ENCODE results near the gene CAPZA2.
"Not testable (repeated sequence)": the region's sequence is repeated elsewhere in the genome, so short reads cannot be mapped to it uniquely, and the experiment has no call there.

CAPZA2 gene

DNA sequence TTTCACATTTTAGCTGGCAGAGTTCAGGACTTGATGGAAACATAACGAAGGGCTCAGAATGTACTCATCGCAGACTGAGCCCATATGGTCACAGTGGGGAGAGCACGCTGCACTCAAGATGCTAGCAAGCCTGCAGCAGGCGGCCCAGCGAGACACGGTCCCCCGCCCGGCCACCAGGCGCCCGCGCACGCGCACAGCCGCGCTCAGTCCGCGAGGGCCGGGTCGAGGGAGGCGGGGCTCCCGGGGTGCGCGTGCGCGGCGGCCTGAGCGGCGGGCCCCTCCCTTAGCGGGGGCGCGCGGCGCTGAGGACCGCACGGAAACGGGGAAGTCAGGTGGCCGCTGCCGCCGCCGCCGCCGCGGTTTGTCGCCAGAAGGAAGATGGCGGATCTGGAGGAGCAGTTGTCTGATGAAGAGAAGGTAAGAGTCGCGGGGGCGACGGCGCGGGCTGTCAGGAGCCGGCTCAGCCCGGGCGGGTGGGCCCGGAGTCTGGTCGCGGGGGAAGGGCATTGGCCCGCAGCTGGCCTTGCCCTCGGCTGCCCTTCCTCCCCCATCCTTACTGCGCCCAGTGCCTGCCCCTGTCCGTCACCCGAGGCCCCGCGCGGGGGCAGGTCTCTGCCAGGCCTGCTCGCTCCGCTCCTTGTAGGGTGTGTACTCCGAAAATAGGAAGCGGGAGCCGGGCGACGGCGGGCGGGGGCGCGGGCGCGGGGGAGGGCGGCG lies at the start of gene CAPZA2:
TSS of gene CAPZA2 (plus strand) at position 354 of the 717 bp plus-strand sequence. CDS start at position 379, 25 bp downstream.
- peak; percentile 96 for DNase-seq

GRCh38 chr7:116812860-116813259 lies 49.5 kb upstream of the CAPZA2 start:
- DNase-seq, result no peak

- DNase-seq, result not testable (repeated sequence)
Observed at GRCh38 chr7:116813371-116813770, 49.0 kb upstream of the CAPZA2 start.

DNA sequence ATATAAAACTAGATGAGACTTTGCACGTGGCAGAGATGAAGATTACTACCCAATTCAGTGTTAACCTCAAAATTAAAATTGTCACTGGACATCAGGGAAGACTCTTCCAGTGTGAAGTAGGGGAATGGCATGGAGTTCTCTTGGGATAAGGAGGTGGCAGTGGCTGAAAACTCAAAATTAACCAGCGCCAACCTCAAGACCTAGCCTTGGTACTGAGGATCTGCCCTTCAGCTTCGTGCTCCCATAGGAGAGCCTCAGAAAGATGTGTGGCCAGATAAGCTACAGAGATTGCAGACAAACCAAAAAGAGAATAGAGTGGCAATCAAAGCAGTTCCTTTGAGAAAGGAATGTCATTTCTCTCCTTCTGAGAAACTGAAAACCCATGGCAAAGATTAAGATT lies 47.3 kb upstream of the CAPZA2 start:
- no peak for DNase-seq

DNA sequence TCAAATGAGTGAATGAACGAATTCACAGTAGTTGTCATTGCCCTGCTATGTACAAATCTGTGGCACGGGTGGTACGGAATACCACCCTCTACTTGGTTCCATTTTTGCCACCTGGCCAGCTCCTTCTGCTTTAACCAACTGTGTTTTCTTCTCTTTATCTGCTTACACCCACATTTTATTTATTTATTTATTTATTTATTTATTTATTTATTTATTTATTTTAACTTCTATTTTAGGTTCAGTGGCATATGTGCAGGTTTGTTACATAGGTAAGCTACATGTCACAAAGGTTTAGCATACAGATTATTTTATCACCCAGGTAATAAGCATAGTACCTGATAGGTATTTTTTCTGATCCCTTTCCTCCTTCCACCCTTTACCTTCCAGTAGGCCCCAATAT lies 42.2 kb upstream of the CAPZA2 start:
- no peak for DNase-seq

DNA sequence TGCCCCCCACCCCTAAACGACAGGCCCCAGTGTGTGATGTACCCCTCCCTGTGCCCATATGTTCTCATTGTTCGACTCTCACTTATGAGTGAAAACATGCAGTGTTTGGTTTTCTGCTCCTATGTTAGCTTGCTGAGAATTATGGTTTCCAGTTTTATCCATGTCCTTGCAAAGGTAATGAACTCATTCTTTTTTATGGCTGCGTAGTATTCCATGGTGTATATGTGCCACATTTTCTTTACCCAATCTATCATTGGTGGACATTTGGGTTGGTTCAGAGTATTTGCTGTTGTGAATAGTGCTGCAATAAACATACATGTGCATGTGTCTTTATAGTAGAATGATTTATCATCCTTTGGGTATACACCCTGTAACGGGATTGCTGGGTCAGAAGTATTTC lies 40.7 kb upstream of the CAPZA2 start:
- not testable (repeated sequence) for DNase-seq

DNA sequence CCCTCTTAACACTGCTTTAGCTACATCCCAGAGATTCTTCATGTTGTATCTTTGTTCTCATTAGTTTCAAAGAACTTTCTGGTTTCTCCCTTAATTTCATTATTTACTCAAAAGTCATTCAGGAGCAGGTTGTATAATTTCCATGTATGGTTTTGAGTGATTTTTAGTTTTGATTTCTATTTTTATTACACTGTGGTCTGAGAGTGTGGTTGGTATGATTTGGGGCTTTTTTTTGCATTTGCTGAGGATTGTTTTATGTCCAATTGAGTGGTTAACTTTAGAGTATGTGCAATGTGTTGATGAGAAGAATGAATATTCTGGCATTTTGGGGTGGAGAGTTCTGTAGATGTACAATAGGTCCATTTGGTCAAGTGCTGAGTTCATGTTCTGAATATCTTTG lies 37.9 kb upstream of the CAPZA2 start:
- no peak for DNase-seq

DNA sequence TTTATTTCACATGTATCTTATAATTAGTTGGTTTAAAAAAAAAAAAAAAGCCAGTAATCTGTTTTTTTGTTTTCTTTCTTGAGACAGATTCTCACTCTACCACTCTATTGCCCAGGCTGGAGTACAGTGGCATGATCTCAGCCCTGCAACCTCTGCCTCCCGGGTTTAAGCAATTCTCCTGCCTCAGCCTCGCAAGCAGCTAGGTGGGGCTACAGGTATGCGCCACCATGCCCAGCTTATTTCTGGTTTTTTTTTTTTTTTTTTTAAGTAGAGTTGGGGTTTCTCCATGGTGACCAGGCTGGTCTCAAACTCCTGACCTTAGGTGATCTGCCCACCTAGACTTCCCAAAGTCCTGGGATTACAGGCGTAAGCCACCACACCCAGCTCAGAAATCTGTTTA lies 34.1 kb upstream of the CAPZA2 start:
- DNase-seq, result no peak

DNA sequence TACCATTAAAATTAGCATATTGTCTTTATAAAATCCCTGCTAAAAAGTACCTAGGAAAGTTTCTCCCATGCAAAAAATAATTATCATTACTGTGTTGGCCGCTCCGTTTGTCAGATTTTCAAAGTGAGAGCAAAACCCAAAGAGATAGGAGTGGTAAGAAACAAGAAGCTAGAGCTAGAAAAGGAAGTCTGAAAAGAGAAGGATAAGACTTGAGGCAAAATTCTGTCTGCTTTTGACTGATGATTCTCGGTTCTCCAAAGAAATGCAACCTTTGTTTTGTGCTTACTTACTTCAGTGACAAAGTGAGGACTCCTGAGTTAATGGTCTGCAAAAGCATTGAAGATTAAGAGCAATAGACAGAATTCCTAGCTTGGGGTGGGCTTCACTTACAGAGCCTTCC lies 33.3 kb upstream of the CAPZA2 start:
- no peak for DNase-seq

- DNase-seq, result no peak
Observed at GRCh38 chr7:116829493-116829892, 32.9 kb upstream of the CAPZA2 start.

GRCh38 chr7:116832692-116833091 lies 29.7 kb upstream of the CAPZA2 start:
- DNase-seq, result no peak

- no peak for DNase-seq
Observed at GRCh38 chr7:116834815-116835504, 27.4 kb upstream of the CAPZA2 start.

DNA sequence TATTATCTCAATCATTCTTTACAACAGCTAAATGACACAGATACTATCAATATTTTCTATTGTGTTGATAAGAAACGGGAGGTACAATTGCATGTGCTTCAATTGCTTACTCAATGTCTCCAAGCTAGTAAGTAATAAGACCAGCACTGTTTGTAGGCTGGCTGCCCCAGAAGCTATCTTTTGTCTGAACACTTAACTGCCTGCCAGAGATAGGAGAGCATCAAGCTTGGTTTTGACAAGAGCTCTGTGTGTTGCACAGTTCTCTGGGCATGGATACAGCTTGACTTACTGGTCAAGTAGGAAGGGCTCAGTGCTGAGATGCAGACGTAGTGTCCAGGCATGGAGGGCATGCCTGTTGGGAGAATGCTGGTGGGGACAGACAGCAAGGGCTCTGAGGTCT lies 26.3 kb upstream of the CAPZA2 start:
- DNase-seq, result no peak

DNA sequence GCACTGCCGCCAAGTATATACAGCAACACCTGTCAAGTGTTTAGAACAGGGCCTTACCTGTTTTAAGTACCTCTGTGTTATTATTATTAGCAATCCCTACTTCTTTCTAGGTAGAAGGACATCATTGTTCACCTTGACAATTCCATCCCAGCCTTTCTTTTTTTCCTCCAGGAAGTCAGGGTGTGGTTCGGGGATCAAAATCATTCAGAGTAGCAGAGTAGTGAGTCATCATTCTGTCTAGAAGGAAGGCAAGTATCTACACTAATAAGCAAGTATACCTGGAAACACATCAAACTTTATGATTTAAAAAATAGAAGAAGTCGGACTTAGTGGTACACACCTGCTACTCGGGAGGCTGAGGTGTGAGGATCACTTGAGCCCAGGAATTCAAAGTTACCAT lies 25.5 kb upstream of the CAPZA2 start:
- no peak for DNase-seq

GRCh38 chr7:116837586-116837985 lies 24.8 kb upstream of the CAPZA2 start:
- DNase-seq, result no peak

DNA sequence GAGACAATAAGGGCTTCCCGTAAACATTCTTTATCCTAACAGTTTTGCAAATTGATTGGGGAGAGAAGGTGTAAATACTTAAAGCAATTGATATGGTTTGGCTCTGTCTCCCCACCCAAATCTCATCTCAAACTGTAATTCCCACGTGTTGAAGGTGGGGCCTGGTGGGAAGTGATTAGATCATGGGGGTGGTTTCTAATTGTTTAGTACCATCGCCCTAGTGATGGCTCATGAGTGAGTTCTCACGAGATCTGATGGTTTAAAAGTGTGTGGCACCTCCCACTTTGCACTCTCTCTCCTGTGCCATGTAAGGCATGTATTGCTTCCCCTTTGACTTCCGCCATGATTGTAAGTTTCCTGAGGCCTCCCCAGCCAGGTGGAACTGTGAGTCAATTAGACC lies 22.1 kb upstream of the CAPZA2 start:
- no peak for DNase-seq

DNA sequence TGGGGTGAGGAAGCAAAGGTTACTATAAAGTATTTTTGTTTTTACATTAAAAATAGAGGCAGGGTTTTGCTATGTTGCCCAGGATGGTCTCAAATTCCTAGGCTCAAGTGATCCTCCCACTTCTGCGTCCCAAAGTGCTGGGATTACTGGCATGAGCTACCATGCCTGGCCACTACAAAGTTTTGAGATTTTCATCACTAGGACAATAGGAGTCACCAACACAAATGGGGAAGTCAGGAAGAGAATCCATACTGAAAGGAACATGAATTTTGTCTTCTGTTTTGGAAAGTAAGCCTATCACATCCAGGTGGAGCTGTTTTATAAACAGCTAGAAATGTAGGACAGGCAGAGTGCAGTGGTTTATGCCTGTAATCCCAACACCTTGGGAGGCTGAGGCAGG lies 20.0 kb upstream of the CAPZA2 start:
- no peak for DNase-seq

DNA sequence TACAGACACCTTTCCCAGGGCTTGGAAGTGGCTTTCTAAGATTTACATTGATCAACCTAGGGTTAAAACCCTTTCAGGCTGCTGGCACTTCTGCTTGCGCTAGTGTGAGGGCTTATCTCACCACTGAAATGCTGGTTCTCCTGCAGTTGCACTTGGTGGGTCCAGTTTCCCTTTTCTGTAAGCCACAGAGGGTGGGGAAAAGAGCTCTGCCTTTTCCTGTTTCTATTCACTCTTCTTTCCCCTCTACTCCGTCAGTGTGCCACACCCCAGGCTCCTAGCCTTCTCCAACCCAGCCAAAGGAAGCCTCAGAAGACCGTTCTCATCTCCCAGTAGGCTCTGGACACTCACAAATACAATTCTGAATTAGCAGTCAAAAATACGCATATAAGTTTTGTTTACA lies 19.0 kb upstream of the CAPZA2 start:
- no peak for DNase-seq

DNA sequence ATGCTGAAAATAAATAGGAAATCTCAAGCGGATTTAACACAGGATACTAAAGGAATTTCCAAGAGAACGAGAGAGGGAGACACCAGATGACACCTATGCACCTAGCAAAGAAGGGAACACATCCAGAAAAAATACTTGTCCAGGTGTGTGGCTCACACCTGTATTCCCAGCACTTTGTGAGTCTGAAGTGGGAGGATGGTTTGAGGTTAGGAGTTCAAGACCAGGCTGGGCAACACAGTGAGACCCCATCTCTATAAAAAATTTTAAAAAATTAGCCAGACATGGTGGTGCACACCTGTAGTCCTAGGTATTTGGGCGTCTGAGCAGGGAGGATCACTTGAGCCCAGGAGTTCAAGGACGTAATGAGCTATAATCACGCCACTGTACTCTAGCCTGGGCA lies 11.2 kb upstream of the CAPZA2 start:
- no peak for DNase-seq

GRCh38 chr7:116851671-116852070 lies 10.7 kb upstream of the CAPZA2 start:
- DNase-seq, result no peak

GRCh38 chr7:116854132-116854531 lies 8.3 kb upstream of the CAPZA2 start:
- no peak for DNase-seq

GRCh38 chr7:116857052-116857451 lies 5.3 kb upstream of the CAPZA2 start:
- DNase-seq, result no peak

GRCh38 chr7:116859323-116859722 lies 3.1 kb upstream of the CAPZA2 start:
- DNase-seq, result no peak

DNA sequence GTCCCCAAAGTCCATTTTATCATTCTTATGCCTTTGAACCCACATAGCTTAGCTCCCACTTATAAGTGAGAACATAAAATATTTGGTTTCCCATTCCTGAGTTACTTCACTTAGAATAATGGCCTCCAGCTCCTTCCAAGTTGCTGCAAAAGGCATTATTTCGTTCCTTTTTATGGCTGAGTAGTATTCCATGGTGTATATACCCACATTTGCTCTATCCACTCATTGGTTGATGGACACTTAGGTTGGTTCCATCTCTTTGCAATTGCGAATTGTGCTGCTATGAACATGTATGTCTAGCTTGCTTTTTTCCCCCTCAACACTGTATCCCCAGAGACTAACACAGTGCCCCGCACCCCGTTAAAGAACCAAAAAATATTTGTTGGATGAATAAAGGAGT lies 670 bp upstream of the CAPZA2 start:
- DNase-seq, result no peak

Measured in activated naive CD4-positive, alpha-beta T cell treated with anti-CD3 and anti-CD28 coated beads, Interleukin-2, amount 50 U/mL, for 16 hours (primary cell).